A673 (cell line): ENCODE data around the gene GFOD2.

Experiments
- EZH2 ChIP-seq: fragments of 200-600 bp; sonication (generic); IDR thresholded peaks from 2 replicates; pipeline ENCODE4 v1.6.1; 2017; ENCODE audit warnings: borderline replicate concordance, low read depth, mild to moderate bottlenecking, mixed read lengths, antibody characterized with exemption, low read length; ENCODE audit not compliant: poor library complexity, severe bottlenecking
- TF ChIP-seq, protein P1 (sequence below): fragments of 300-800, 200-600 bp; sonication (generic); conservative IDR thresholded peaks from 2 replicates; pipeline ENCODE4 v1.5.1; 2017; ENCODE audit warnings: low read depth, mild to moderate bottlenecking, antibody characterized with exemption, low read length, moderate library complexity, mixed read lengths

DNA sequence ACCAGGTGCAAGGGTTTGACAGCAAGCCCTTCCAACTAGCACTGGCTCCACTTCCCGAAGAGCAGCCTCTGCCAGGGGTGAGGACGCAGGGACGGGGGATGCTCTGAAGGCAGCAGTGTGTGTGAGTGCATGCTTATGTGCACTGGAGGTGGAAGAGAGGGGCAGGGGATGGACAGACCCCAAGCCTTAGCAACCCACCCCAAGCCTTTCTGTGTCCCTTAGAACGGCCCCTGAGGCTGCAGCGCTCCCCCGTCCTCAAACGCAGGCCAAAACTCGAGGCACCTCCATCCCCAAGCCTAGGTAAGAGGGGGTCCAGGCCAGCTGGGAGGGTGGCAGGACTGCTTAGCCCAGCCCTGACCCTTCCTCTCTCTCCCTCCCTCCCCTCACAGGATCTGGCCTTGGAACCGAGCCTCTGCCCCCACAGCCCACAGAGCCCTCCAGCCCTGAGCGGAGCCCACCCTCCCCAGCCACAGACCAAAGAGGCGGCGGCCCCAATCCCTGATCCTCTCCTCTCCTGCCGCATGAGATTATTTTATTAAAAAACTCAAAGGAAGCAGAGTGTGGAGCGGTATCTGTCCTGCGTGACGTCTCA, 62.0 kb downstream of the GFOD2 start:
- TF ChIP-seq, protein P1, sequence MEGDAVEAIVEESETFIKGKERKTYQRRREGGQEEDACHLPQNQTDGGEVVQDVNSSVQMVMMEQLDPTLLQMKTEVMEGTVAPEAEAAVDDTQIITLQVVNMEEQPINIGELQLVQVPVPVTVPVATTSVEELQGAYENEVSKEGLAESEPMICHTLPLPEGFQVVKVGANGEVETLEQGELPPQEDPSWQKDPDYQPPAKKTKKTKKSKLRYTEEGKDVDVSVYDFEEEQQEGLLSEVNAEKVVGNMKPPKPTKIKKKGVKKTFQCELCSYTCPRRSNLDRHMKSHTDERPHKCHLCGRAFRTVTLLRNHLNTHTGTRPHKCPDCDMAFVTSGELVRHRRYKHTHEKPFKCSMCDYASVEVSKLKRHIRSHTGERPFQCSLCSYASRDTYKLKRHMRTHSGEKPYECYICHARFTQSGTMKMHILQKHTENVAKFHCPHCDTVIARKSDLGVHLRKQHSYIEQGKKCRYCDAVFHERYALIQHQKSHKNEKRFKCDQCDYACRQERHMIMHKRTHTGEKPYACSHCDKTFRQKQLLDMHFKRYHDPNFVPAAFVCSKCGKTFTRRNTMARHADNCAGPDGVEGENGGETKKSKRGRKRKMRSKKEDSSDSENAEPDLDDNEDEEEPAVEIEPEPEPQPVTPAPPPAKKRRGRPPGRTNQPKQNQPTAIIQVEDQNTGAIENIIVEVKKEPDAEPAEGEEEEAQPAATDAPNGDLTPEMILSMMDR = no peak
- TF ChIP-seq EZH2 = no peak
